HFF-Myc (cell line): ENCODE data around the gene ACOT12.

Experiments
- DNase-seq: peaks from one replicate; pipeline ENCODE4 v3.0.0-alpha.2; 2011; ENCODE audit warnings: low read depth; ENCODE audit errors: extremely low read depth
- H3K4me3 ChIP-seq: replicated peaks from 2 replicates; pipeline ENCODE4 v1.5.1; 2011; ENCODE audit warnings: low read depth, mild to moderate bottlenecking, control low read depth, low read length
- CTCF ChIP-seq: IDR thresholded peaks from 2 replicates; pipeline ENCODE4 v1.5.1; 2012; ENCODE audit warnings: mild to moderate bottlenecking, low read depth, low read length, control low read depth; ENCODE audit errors: missing control alignments

Gene ACOT12

GRCh38 chr5:81402192-81402930, 8.4 kb upstream of the ACOT12 start:
- H3K4me3 ChIP-seq, result no peak overlapping the region
- DNase-seq, result no peak
- no peak for TF ChIP-seq CTCF

GRCh38 chr5:81401266-81401665, 7.3 kb upstream of the ACOT12 start:
- TF ChIP-seq CTCF, result no peak
- H3K4me3 ChIP-seq, result no peak overlapping the region
- DNase-seq, result no peak

GRCh38 chr5:81400375-81400774, 6.4 kb upstream of the ACOT12 start:
- DNase-seq, result no peak
- no peak for TF ChIP-seq CTCF
- H3K4me3 ChIP-seq, result no peak overlapping the region

GRCh38 chr5:81398741-81399140, 4.8 kb upstream of the ACOT12 start:
- no peak overlapping the region for H3K4me3 ChIP-seq
- DNase-seq, result no peak
- TF ChIP-seq CTCF, result no peak

- no peak overlapping the region for H3K4me3 ChIP-seq
- DNase-seq, result peak; percentile 31
- no peak for TF ChIP-seq CTCF
Observed at GRCh38 chr5:81397176-81397575, 3.2 kb upstream of the ACOT12 start.

GRCh38 chr5:81395262-81395661, 1.3 kb upstream of the ACOT12 start:
- no peak for DNase-seq
- no peak overlapping the region for H3K4me3 ChIP-seq
- TF ChIP-seq CTCF, result no peak

- no peak for DNase-seq
- peak; percentile 12 for TF ChIP-seq CTCF
- H3K4me3 ChIP-seq, result peak overlapping the region; percentile 29
Observed at GRCh38 chr5:81393430-81393782, 528 bp downstream of the ACOT12 start.
